ENCODE data around the gene C3.

DNA sequence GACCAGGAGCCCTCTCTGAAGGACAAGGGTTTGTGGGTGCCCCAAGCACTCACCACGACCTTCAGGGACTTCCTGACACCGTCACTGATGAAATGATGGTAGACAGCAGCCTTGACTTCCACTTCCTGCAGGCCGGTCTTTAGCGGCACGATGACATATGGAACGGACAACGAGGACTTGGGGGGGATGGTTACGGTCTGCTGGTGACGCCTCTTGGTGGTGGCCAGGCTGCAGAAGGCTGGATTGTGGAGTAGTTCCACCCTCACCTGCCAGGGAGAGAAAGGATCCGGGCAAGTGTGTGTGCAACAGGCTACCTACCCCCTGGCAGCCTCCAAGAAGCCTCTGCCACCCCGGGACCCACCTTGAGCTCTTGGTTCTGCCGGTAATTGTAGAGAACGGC is 23.2 kb downstream of the C3 start:
- TF ChIP-seq, protein P1, sequence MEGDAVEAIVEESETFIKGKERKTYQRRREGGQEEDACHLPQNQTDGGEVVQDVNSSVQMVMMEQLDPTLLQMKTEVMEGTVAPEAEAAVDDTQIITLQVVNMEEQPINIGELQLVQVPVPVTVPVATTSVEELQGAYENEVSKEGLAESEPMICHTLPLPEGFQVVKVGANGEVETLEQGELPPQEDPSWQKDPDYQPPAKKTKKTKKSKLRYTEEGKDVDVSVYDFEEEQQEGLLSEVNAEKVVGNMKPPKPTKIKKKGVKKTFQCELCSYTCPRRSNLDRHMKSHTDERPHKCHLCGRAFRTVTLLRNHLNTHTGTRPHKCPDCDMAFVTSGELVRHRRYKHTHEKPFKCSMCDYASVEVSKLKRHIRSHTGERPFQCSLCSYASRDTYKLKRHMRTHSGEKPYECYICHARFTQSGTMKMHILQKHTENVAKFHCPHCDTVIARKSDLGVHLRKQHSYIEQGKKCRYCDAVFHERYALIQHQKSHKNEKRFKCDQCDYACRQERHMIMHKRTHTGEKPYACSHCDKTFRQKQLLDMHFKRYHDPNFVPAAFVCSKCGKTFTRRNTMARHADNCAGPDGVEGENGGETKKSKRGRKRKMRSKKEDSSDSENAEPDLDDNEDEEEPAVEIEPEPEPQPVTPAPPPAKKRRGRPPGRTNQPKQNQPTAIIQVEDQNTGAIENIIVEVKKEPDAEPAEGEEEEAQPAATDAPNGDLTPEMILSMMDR (IDR thresholded peaks at IDR 0.05; ENCODE audit: low read depth, low read length) = no peak
- TF ChIP-seq EZH2phosphoT487 (IDR thresholded peaks at IDR 0.05; ENCODE audit: low read depth) = no peak
